ENCODE results near the gene GLIS1.

The GLIS1 gene

DNA sequence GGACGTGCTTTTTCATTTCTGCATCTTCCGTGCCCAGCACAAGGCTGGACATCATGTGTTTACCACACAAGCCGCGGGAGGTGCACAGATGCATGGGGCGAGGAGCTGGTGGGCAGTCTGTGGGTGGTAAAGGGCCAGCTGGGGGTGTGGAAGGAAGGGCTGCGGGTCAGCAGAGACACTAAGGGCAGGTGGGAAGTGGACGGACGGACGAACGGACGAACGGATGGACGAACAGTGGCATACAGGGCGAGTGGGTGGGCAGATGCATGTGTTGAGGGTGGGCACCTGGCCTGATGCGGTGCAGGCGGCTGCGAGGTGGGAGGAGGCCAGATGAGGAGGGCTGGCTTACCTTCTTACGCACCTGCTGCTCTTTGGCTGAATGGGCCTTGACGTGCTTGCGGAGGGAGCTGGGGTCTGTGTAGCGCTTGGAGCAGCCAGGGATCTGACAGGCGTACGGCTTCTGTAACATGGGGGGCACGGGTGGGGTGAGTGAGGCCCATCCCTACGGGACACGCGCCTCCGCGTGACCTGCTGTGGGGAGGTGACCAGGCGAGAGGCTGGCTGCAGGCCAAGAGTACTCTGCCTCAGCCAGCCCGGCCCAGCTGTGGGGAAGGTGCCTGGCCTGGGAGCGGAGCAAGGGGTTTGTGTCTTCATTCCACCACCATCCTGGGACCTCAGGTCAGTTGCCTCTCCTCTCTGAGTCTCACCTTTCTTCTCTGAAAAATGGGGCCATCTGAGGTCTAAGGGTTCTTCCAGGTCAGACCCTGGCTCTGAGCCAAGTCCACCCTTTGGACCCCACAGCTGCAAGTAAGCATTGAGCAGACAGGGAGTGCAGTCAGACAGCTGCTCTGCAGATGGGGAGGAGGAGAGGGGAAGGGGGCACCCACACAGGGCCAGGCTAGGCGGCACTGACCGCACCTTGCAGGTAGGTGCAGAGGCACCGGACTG lies 214.3 kb downstream of the GLIS1 start:
- in situ Hi-C loops (cut with HindIII; ENCODE audit: low sequenced_read_pairs), result no loop called here

DNA sequence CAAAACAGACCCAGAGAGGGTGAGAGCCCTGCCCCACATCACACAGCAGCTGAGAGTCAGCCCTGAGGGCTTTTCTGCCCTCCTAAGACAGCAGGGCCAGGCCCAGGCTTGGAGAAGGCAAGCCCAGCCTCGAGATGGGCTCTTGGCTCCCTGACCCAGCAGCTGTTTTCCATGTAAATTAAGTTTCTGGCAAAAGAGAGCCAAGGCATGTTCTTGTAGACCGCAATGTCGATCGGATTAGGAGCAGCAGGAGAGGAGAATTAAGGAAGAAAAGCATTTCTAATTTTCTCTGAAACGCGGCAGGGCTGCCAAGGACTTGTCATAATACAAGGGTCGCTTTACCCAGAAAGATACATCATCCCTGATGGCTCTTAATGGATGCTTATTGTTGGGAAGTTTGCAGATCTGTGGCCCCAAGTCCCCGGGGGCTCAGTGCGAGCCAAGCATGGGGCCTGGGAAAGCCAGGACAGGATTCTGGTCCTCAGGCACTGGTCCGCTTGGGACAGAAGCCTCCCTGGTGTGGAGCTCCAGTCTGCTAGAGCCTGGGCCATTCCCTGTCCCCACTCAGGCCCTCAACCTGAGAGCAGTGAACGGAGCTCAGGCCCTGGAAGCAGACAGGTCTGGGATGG lies 216.9 kb downstream of the GLIS1 start:
- in situ Hi-C loops (cut with HindIII; ENCODE audit: low sequenced_read_pairs), result no loop called here

GRCh38 chr1:53520481-53520880 lies 218.5 kb downstream of the GLIS1 start:
- in situ Hi-C loops (cut with HindIII; ENCODE audit: low sequenced_read_pairs), result no loop called here

GRCh38 chr1:53519421-53519820 lies 219.5 kb downstream of the GLIS1 start:
- in situ Hi-C loops (cut with HindIII; ENCODE audit: low sequenced_read_pairs), result no loop called here

GRCh38 chr1:53518775-53519174 lies 220.2 kb downstream of the GLIS1 start:
- in situ Hi-C loops (cut with HindIII; ENCODE audit: low sequenced_read_pairs), result no loop called here

GRCh38 chr1:53517821-53518352 lies 221.1 kb downstream of the GLIS1 start:
- in situ Hi-C loops (cut with HindIII; ENCODE audit: low sequenced_read_pairs), result no loop called here

DNA sequence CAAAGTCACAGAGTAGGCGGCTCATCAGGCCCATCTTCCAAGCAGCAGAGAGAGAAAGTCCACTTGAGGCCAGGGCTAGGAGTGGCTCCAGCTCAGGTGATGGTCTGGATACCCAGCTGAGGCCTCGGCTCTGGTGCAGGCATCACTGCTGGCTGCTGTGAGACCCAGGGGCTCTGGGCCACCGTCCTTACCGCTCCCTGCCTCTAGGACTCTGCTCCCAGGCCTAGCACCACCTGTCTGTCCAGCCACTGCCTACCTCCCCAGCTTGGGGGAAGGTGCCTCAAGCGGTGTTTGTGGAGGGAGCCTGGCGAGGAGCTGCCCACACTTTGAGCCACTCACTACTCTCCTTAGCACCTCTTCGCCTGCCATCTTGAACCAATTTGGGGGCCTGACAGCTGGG lies 221.9 kb downstream of the GLIS1 start:
- in situ Hi-C loops (cut with HindIII; ENCODE audit: low sequenced_read_pairs), result no loop called here

- in situ Hi-C loops (cut with HindIII; ENCODE audit: low sequenced_read_pairs), result no loop called here
Observed at GRCh38 chr1:53516181-53516580, 222.8 kb downstream of the GLIS1 start.

DNA sequence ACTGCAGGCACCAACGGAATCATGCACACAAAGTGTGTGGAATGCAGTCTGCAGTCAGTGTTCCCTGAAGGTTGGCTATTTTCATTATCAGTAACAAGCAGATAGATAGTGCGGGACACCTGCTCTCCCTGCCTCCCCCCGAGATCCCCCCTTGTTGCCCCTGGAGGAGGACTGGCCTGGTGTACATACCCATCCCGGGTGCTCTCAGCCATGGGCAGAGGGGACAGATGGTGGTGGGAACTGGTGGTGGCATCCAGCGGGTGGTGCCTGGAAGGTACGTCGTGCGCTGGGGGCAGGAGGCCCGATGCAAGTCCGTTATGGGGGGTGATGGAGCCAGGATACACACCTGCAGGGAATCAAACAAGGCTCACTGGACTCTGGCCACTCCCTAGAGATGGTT lies 224.5 kb downstream of the GLIS1 start:
- in situ Hi-C loops (cut with HindIII; ENCODE audit: low sequenced_read_pairs), result no loop called here

DNA sequence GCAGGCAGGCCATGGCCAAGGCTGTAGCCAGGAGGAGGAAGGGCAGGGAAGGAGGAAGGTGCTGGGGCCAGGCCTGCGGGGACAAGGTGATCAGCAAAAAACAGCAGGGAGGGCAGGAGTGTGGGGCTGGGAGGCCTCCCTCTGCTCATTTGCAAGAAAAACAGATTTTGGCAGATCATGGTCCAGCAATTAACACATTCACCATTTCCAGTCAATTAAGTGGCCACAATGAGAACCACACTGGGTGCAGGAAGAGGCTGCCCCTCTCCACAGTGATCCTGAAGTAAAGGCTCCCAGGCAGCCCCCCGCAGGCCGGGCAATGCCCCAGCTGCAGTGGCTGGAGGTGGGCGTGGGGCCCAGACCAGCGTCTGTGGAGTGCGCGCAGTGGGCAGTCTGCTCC lies 225.1 kb downstream of the GLIS1 start:
- in situ Hi-C loops (cut with HindIII; ENCODE audit: low sequenced_read_pairs), result no loop called here

GRCh38 chr1:53512807-53513755 lies 225.9 kb downstream of the GLIS1 start:
- in situ Hi-C loops (cut with HindIII; ENCODE audit: low sequenced_read_pairs), result no loop called here

GRCh38 chr1:53511933-53512806 lies 226.8 kb downstream of the GLIS1 start:
- in situ Hi-C loops (cut with HindIII; ENCODE audit: low sequenced_read_pairs), result no loop called here

DNA sequence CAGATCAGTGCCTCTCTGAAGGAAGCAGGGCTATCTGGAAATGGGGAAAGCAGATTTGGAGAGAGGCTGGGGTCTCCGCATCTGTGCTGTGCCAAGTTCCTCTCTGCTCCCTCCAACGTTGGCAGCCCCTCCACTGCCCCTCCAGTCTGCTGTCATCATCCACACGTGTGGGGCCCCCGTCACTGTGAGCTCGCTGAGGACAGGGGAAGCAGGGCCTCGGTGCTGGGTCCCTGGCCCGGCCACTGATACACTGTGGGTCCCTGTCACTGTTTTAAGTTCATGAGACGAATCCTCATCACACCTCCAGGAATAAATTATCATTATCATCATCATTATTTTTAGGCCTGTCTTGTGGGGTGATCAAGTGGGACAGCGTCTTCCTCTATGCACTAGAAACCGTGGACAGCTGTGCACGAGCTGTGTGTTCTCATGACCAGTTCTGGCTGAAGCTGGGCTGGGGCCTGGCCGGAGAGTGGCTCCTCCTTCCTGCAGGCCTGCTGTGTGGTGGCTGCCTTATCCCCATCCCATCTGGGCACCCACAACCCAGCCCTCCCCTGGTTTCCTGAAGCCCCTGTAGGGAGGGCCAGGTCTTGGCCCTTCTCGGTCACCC lies 227.5 kb downstream of the GLIS1 start:
- in situ Hi-C loops (cut with HindIII; ENCODE audit: low sequenced_read_pairs), result no loop called here

- in situ Hi-C loops (cut with HindIII; ENCODE audit: low sequenced_read_pairs), result no loop called here
Observed at GRCh38 chr1:53510215-53510614, 228.7 kb downstream of the GLIS1 start.

- in situ Hi-C loops (cut with HindIII; ENCODE audit: low sequenced_read_pairs), result no loop called here
Observed at GRCh38 chr1:53509775-53510174, 229.2 kb downstream of the GLIS1 start.

DNA sequence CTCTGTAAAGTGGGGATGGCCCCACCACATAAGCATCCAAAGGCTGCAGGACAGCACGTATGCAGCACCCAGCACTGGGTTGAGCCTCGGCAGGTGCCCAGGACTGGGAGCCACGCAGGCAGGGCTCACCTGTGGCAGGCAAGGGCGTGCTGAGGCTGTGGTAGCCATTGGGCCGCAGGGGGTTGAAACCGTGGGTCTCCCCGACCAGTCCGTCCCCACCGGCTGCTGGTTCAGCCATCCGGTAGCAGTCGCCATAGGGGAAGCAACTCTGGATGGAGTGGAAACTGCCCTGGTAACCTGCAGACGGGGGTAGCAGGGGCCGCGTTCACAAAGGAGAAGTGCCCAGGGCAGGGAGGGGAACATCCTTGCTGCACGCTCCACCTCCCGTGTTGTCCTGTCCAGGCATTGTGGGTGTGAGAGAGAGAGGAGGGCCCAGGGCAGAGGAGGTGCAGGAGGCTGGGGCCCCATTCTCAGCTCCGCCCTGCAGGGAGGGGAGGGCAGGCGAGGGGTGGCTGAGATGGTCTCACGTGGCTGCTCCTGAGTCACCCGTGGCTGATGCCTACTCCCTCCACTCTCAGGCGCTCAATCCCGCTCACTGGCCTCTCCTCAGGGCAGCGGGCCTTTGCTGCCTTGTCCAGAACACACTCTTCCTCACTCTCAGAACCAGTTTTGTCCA lies 229.8 kb downstream of the GLIS1 start:
- in situ Hi-C loops (cut with HindIII; ENCODE audit: low sequenced_read_pairs), result no loop called here

DNA sequence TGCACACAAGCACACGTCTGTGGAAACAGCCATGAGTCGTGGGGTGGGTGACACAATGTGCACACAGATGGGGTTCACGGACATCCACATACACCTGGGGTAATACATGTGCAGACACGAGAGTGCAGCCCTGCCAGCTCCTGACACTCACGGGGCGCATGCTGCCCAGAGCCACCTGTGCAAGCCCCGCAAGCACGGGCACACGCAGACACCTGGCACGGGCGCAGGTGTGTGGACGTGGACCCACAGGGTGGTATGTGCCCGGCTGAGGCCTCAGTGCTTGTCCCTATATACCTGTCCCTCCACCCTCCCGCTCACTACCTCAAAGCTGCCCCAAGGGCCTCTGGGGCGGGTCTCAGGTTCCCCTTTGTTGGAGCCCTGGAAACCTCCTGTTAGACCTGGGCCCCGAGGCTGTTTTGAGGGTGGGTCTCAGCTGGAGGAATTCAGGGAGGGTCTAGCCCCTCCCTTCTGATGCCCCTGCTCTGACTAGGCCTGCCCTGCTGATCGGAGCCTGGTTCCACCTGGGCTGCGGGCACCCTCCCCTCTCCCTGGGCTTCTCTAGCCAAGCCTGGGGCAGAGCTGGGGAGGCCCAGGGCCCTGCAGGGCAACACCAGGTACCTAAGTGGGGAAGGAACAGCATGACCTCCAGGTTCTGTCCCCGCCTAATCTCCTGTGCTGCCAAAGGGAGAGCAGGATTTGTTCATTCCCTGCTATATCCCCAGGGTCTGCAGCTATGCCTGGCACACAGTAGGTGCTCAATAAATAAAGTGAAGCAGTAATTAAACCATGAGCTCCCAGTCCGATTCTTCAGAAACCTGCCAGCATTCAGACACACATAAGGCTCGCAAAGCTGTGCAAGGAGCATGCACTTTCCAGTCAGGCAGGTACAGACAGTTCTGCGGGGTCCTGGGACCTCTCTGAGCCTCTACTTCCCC lies 230.6 kb downstream of the GLIS1 start:
- in situ Hi-C loops (cut with HindIII; ENCODE audit: low sequenced_read_pairs), result no loop called here

Measured in DLD1 (cell line).